Effector memory CD8-positive, alpha-beta T cell (primary cell): ENCODE measurements around the gene GALNT16.
"Not testable (repeated sequence)": the region's sequence is repeated elsewhere in the genome, so short reads cannot be mapped to it uniquely, and the experiment has no call there.

Experiments
- ATAC-seq: fragments of 150-1000 bp; cut with Tn5 transposase; replicated peaks from 2 replicates; pipeline ENCODE4 v1.10.0; 2021; ENCODE audit warnings: mild to moderate bottlenecking, moderate library complexity
- DNase-seq, 3 experiments: peaks; one replicate each; pipeline ENCODE4 v3.0.0; 2021
- H3K27ac Mint-ChIP-seq, 2 donors: one replicate each; pipeline ENCODE4 v1.8.0; 2022; ENCODE audit warnings: mild to moderate bottlenecking in 2 of 2, mixed read lengths in 2 of 2, moderate library complexity in 2 of 2
- H3K27me3 Mint-ChIP-seq, 2 donors: one replicate each; pipeline ENCODE4 v1.8.0; 2022; ENCODE audit warnings: mixed read lengths in 2 of 2
- H3K36me3 Mint-ChIP-seq: one replicate; pipeline ENCODE4 v1.8.0; 2022; ENCODE audit warnings: mild to moderate bottlenecking, moderate library complexity, mixed read lengths; ENCODE audit not compliant: insufficient read depth
- H3K4me1 Mint-ChIP-seq, 2 donors: one replicate each; pipeline ENCODE4 v1.8.0; 2022; ENCODE audit warnings: low read depth in 2 of 2, mixed read lengths in 2 of 2
- H3K4me3 Mint-ChIP-seq, 2 donors: one replicate each; pipeline ENCODE4 v1.8.0; 2022; ENCODE audit warnings: mild to moderate bottlenecking in 2 of 2, mixed read lengths in 2 of 2, moderate library complexity in 2 of 2
- H3K9me3 Mint-ChIP-seq, 2 donors: one replicate each; pipeline ENCODE4 v1.8.0; 2022; ENCODE audit warnings: mixed read lengths in 2 of 2
- total RNA-seq, 9 experiments: gene quantifications; one replicate each; lab custom pipeline; 2026; lab: John Stamatoyannopoulos, UW

Gene GALNT16
- total RNA-seq = 0 to 0.78 (median 0.13) reads per million in 9 experiments

DNA sequence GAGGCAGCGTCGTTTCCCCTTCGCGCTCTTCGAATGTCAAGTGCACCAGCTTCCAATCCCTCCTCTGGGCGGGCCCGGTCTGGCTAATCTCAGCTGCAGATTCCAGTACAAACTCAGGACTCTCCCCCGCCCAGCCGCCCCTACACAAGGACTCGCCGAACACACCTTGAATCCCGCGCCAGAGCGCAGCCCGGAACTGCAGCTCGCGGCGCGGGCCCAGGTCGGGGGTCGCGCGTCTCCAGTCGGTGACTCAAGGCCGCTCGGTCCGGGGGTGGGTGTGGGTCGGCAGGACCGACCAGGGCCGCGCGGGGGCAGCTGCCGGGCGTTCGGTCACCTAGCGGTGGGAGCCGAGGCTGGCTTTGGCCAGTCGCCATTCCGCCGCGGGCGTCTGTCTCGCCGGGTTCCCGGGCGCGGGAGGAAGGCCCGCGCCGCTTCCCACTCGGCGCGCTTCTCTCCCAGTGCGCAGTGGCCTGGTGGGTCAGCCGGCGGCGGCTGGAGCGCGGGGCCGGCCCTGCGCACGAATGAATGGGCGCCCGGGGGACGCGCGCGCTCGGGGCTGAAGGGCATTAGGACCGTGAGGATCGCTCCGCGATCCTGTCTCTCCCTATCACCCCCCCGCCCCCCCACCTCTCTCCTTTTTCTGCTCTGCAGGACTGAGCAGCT is at the start of gene GALNT16:
Gene GALNT16 (plus strand): TSS at position 632 of the 663 bp plus-strand sequence. CDS start 133 bp downstream, outside the sequence.
- H3K27ac Mint-ChIP-seq = no peak within 1 kb of the TSS
- peak within 1 kb of the TSS; percentile 55 to 60 for H3K4me3 Mint-ChIP-seq
- H3K4me1 Mint-ChIP-seq = peaks cover 4 to 5% of the 10 kb centered on the region in 2 donors
- no peaks in the 10 kb centered on the region for H3K9me3 Mint-ChIP-seq
- H3K27me3 Mint-ChIP-seq = peaks cover 47 to 78% of the 10 kb centered on the region in 2 donors
- DNase-seq = no peak
- no peaks in the 10 kb centered on the region for H3K36me3 Mint-ChIP-seq
- ATAC-seq = no peak

DNA sequence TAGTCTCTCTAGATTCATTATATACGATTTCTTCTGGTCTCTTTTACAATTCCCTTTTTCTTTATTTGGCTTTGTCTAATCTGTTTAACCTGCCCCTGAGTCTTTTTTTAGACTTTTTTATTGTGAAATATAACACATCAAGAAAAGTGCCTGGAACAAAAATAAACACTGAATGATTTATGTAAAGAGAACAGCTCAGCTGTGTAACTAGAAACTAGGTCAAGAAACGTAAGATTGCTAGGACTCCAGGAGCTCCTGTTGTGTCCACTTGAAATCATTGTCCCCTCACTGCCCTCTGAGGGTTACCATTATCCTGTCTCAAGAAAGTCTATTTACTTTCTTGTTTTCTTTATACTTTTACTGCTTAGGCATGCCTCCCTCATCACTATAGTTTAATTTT is 45.6 kb upstream of the GALNT16 start:
- DNase-seq = no peak
- no peaks in the 10 kb centered on the region for H3K27me3 Mint-ChIP-seq
- no peak for ATAC-seq
- no peak overlapping the region for H3K4me3 Mint-ChIP-seq
- H3K36me3 Mint-ChIP-seq = peaks cover 8% of the 10 kb centered on the region
- H3K27ac Mint-ChIP-seq = no peak overlapping the region
- H3K9me3 Mint-ChIP-seq = no peaks in the 10 kb centered on the region
- H3K4me1 Mint-ChIP-seq = no peaks in the 10 kb centered on the region

DNA sequence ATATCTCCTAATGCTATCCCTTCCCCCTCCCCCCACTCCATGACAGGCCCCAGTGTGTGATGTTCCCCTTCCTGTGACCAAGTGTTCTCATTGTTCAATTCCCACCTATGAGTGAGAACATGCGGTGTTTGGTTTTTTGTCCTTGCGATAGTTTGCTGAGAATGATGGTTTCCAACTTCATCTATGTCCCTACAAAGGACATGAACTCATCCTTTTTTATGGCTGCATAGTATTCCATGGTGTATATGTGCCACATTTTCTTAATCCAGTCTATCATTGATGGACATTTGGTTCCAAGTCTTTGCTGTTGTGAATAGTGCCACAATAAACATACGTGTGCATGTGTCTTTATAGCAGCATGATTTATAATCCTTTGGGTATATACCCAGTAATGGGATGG is 42.3 kb upstream of the GALNT16 start:
- not testable (repeated sequence) for H3K9me3 Mint-ChIP-seq, ATAC-seq, H3K4me1 Mint-ChIP-seq, H3K4me3 Mint-ChIP-seq, H3K36me3 Mint-ChIP-seq, H3K27ac Mint-ChIP-seq, DNase-seq, H3K27me3 Mint-ChIP-seq

DNA sequence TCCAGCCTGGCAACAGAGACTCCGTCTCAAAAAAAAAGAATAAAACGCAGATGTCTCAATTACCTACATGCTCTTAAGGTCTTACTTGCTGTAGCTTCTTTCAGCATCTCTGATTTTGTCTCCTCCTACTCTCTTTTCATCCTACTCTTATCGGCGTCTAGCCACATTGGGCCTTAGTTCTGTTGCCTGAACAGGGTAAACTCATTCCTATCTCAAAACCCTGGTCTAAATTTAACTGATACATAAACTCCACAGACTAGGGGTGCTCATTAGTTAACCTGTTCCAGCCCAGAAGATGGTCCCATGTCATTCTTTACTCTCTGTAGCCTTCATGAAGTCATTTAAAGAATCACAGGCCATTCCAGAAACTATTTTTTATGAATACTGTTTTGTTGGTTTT is 35.0 kb upstream of the GALNT16 start:
- DNase-seq = no peak
- H3K27ac Mint-ChIP-seq = no peak overlapping the region
- ATAC-seq = no peak
- no peak overlapping the region for H3K4me3 Mint-ChIP-seq
- no peaks in the 10 kb centered on the region for H3K9me3 Mint-ChIP-seq
- H3K36me3 Mint-ChIP-seq = no peaks in the 10 kb centered on the region
- no peaks in the 10 kb centered on the region for H3K4me1 Mint-ChIP-seq
- no peaks in the 10 kb centered on the region for H3K27me3 Mint-ChIP-seq

DNA sequence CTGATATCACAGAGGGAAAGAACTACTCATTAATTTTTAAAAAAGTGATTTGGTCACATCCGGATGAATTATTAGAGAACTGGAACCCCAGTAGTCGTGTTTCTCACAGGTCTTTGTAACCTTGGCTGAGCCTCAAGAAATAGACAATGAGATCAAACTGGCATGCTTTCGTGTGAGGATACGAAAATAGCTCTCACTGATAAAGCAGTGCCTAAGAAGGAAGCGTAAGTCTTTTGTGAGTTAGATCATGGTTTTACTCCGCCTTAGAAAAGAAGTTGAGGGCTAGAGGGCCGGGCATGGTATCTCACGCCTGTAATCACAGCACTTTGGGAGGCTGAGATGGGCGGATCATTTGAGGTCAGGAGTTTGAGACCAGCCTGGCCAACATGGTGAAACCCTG is 33.8 kb upstream of the GALNT16 start:
- H3K27ac Mint-ChIP-seq = peak overlapping the region in 1 of 2 donors; percentile 26
- no peaks in the 10 kb centered on the region for H3K9me3 Mint-ChIP-seq
- ATAC-seq (no peak), DNase-seq (no peak)
- H3K4me3 Mint-ChIP-seq = no peak overlapping the region
- peaks cover 5% of the 10 kb centered on the region for H3K36me3 Mint-ChIP-seq
- H3K4me1 Mint-ChIP-seq = no peaks in the 10 kb centered on the region
- H3K27me3 Mint-ChIP-seq = no peaks in the 10 kb centered on the region

DNA sequence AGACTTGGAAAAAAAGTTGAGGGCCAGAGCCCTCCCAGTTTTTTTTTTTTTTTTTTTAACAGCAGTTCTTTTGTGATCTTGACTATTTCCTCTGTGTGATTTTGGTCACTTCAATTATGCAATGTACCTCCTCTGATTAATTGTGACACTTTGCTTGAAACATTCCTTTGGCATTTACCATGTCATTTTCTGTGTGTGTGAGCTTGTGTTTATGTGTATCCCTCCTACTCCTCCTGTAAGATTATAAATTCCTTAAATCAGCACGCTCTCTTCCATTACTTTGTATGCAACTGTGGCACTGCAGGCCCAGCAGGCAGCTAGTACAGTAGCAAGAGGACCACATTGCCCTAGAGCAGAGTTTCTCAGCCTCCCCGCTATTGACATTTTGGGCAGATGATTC is 33.2 kb upstream of the GALNT16 start:
- H3K4me1 Mint-ChIP-seq = no peaks in the 10 kb centered on the region
- peaks cover 5% of the 10 kb centered on the region for H3K36me3 Mint-ChIP-seq

DNA sequence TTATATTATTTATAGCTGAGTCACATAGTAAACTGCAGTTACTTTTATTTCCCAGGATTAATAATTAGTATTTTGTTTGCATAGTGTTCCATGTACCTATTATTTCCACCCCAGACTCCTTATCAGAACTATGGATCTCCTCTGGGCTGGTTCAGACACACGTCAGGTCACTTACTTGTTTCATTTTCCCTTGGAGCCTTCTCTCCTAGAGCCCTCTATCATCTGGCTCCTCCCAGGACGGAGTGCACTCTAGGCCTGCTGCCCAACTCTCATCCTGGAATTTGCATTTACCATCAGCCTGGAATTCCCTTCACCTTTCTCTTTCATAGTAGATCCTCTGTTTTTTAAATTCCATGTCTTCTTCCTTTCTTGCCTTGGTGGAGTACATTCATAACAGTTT is 28.5 kb upstream of the GALNT16 start:
- H3K4me3 Mint-ChIP-seq = no peak overlapping the region
- no peak overlapping the region for H3K27ac Mint-ChIP-seq
- no peaks in the 10 kb centered on the region for H3K4me1 Mint-ChIP-seq
- DNase-seq (no peak), ATAC-seq (no peak)
- H3K9me3 Mint-ChIP-seq = no peaks in the 10 kb centered on the region
- H3K36me3 Mint-ChIP-seq = peaks cover 10% of the 10 kb centered on the region
- no peaks in the 10 kb centered on the region for H3K27me3 Mint-ChIP-seq

More for the DNA sequence above, 33.2 kb upstream of the GALNT16 start:
- Mint-ChIP-seq H3K4me3 (no peak overlapping the region), H3K27ac (no peak overlapping the region), H3K9me3 (no peaks in the 10 kb centered on the region), H3K27me3 (no peaks in the 10 kb centered on the region)
- ATAC-seq (no peak), DNase-seq (no peak)

DNA sequence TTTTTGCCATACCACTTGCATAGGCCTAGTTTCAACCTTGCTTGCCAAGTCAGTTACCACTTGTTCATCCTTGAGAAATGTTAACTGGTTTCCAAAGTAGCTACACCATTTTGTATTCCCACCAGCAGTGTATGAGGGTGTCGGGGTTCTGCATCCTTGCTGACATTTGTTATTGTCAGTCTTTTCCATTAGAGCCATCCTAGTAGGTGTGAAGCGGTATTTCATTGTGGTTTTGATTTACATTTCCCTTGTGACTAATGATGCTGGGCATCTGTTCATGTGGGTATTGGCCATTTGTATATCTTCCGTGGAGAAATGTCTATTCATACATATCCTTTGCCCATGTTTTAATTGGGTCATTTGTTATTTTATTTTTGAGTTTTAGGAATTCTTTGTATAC is 27.6 kb upstream of the GALNT16 start:
- Mint-ChIP-seq H3K27me3 (no peaks in the 10 kb centered on the region), H3K9me3 (no peaks in the 10 kb centered on the region), H3K4me1 (no peaks in the 10 kb centered on the region), H3K27ac (no peak overlapping the region), H3K36me3 (peaks cover 10% of the 10 kb centered on the region), H3K4me3 (no peak overlapping the region)
- no peak for DNase-seq
- no peak for ATAC-seq

DNA sequence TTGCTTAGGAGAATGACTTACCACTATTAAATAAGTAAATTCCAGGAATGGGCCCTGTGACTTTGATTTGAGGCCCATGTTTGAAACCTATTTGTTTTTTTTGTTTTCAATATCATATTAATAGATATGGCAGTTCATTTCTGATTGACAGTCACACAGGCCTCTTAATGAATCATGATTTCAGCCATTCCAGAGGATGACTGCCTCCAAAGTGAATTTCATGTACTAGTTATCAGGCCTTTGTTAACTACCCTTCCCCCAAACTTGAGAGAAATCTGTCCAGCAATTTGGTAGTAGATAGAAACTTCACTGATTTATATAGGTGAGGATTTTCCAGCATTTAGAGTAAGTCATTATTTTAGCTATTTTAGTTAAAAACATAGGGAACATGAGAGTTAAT is 25.9 kb upstream of the GALNT16 start:
- Mint-ChIP-seq H3K27me3 (no peaks in the 10 kb centered on the region), H3K4me3 (no peak overlapping the region), H3K4me1 (no peaks in the 10 kb centered on the region), H3K36me3 (peaks cover 15% of the 10 kb centered on the region), H3K27ac (no peak overlapping the region), H3K9me3 (no peaks in the 10 kb centered on the region)
- DNase-seq = no peak
- no peak for ATAC-seq

DNA sequence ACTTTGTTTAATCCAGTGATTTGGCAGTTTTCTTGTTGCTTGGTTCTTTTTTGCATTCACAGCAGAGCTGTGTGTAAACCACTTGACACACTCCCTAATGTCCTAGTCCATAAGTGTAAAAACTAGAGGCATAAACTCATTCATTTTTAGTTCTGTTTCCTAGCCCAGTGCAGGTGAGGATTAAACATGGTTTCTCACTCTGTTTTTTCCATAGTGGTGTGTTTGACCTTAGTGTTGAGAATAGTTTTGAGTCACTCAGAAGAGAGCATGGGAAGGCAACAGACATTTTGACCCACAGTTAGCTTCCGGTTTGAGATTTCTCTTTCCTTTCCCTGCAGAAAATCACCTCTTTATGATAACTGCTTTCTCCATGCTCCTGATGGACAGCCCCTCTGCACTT is 24.2 kb upstream of the GALNT16 start:
- no peaks in the 10 kb centered on the region for H3K9me3 Mint-ChIP-seq
- H3K4me1 Mint-ChIP-seq = no peaks in the 10 kb centered on the region
- DNase-seq (no peak), ATAC-seq (no peak)
- no peak overlapping the region for H3K4me3 Mint-ChIP-seq
- H3K36me3 Mint-ChIP-seq = peaks cover 15% of the 10 kb centered on the region
- H3K27me3 Mint-ChIP-seq = no peaks in the 10 kb centered on the region
- no peak overlapping the region for H3K27ac Mint-ChIP-seq

DNA sequence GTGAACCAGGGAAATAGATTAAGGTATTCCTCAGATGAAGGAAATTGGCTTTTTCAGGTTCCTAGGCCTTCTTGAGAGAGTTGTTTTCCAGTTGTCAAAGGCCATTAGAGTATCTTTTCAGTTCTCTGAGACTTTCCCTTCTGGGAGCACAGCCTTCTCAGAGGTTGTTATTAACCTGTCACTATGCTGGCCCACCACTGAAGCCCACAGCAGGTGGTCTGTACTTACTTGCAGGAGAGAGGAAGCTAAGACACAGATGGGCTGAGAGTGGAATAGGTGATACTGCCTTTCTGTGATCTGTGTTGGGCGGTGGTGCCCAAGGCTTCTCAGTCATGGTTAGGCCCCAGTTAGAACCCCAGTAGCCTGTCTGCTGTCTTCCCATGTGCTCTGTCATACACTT is 22.8 kb upstream of the GALNT16 start:
- no peaks in the 10 kb centered on the region for H3K4me1 Mint-ChIP-seq
- H3K27me3 Mint-ChIP-seq = no peaks in the 10 kb centered on the region
- no peaks in the 10 kb centered on the region for H3K9me3 Mint-ChIP-seq
- no peak for DNase-seq
- no peak overlapping the region for H3K4me3 Mint-ChIP-seq
- ATAC-seq = no peak
- H3K27ac Mint-ChIP-seq = peak overlapping the region in 1 of 2 donors; percentile 28
- peaks cover 10% of the 10 kb centered on the region for H3K36me3 Mint-ChIP-seq

DNA sequence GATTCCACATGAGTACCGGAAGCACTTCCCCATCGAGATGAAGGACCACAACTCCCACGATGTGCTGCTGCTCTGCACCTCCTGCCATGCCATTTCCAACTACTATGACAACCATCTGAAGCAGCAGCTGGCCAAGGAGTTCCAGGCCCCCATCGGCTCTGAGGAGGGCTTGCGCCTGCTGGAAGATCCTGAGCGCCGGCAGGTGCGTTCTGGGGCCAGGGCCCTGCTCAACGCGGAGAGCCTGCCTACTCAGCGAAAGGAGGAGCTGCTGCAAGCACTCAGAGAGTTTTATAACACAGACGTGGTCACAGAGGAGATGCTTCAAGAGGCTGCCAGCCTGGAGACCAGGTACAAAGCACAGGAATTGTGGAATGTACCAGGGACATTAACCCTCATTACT is 22.4 kb upstream of the GALNT16 start:
- Mint-ChIP-seq H3K27ac (no peak overlapping the region), H3K36me3 (peaks cover 10% of the 10 kb centered on the region), H3K4me1 (peaks cover 0 to 2% of the 10 kb centered on the region in 2 donors), H3K9me3 (no peaks in the 10 kb centered on the region), H3K4me3 (no peak overlapping the region), H3K27me3 (no peaks in the 10 kb centered on the region)
- DNase-seq (no peak), ATAC-seq (no peak)

DNA sequence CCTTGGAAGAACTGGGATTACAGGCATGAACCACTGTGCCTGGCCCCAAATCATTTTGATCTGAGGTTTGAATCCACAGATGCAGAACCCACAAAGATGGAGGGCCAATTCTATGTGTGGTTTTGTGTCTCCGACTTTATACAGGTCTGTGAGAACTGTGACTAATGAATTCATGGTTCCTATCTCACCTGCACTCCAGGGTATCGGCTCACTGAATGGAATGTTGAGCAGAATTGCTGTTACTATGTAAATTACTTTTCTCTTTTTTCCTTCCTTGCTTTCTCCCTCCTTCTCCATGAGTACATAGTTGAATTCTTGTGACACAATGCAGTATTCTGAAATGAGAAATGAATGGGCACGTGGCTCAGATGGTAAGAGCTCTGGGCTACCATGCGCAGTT is 21.1 kb upstream of the GALNT16 start:
- peaks cover 0 to 2% of the 10 kb centered on the region in 2 donors for H3K4me1 Mint-ChIP-seq
- peaks cover 10% of the 10 kb centered on the region for H3K36me3 Mint-ChIP-seq
- no peaks in the 10 kb centered on the region for H3K9me3 Mint-ChIP-seq
- H3K27ac Mint-ChIP-seq = no peak overlapping the region
- DNase-seq = no peak
- H3K4me3 Mint-ChIP-seq = no peak overlapping the region
- ATAC-seq = no peak
- H3K27me3 Mint-ChIP-seq = no peaks in the 10 kb centered on the region

DNA sequence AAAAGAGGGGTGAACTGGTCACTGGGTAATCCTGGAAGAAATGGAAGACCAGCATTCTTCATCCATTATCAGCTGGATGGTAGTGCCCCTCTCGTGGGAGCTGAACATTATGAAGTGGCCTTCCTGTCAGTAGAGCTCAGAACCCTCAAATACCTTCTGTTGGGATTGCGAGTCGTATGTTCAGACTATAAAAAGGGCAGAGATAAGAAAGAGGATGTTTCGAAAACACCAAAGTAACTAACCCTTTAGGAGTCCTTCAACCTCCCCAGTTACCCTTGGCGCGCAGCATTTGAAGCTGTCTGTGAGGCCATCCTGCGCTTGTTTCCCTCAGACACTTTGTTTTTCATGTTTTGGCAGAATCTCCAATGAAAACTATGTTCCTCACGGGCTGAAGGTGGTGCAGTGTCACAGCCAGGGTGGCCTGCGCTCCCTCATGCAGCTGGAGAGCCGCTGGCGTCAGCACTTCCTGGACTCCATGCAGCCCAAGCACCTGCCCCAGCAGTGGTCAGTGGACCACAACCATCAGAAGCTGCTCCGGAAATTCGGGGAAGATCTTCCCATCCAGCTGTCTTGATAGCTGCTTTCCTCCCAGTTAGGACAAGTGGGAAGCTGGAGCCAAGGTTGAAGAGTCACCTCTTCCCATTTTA is 19.3 kb upstream of the GALNT16 start:
- DNase-seq = no peak
- no peaks in the 10 kb centered on the region for H3K27me3 Mint-ChIP-seq
- no peak overlapping the region for H3K27ac Mint-ChIP-seq
- H3K9me3 Mint-ChIP-seq = no peaks in the 10 kb centered on the region
- H3K4me3 Mint-ChIP-seq = no peak overlapping the region
- no peak for ATAC-seq
- H3K36me3 Mint-ChIP-seq = peaks cover 5% of the 10 kb centered on the region
- peaks cover 0 to 2% of the 10 kb centered on the region in 2 donors for H3K4me1 Mint-ChIP-seq
